Mesendoderm (in vitro differentiated cells): ENCODE results near the gene KCNQ1.
A peak's percentile ranks its signal among the peaks of the same experiment; 100 is the strongest.

ENCODE experiments used
- DNase-seq: peaks from one replicate; pipeline ENCODE4 v3.0.0; 2013
- H2AK5ac ChIP-seq: 2 replicates; pipeline ENCODE4 v1.6.1; 2013; ENCODE audit warnings: low read length, inconsistent platforms
- H2BK120ac ChIP-seq: 2 replicates; pipeline ENCODE4 v1.6.1; 2013; ENCODE audit warnings: low read depth, mild to moderate bottlenecking, low read length, moderate library complexity, mixed read lengths
- H2BK15ac ChIP-seq: replicated peaks from 2 replicates; pipeline ENCODE4 v1.6.1; 2013; ENCODE audit warnings: low read depth, mild to moderate bottlenecking, moderate library complexity
- H2BK5ac ChIP-seq: 2 replicates; pipeline ENCODE4 v1.6.1; 2013; ENCODE audit warnings: low read length, inconsistent platforms
- H3K18ac ChIP-seq: 2 replicates; pipeline ENCODE4 v1.6.1; 2013; ENCODE audit warnings: mild to moderate bottlenecking, low read length, mixed read lengths
- H3K23ac ChIP-seq: one replicate; pipeline ENCODE4 v1.6.1; 2013; ENCODE audit warnings: low read length
- H3K27ac ChIP-seq: 2 replicates; pipeline ENCODE4 v1.5.1; 2013; ENCODE audit warnings: low read depth, mild to moderate bottlenecking, inconsistent platforms, low read length, moderate library complexity
- H3K27me3 ChIP-seq: 2 replicates; pipeline ENCODE4 v1.6.1; 2013; ENCODE audit warnings: low read length, control low read depth, mild to moderate bottlenecking, inconsistent platforms; ENCODE audit not compliant: insufficient read depth, poor library complexity
- H3K36me3 ChIP-seq: 2 replicates; pipeline ENCODE4 v1.6.1; 2013; ENCODE audit warnings: low read length, inconsistent platforms; ENCODE audit not compliant: control insufficient read depth, insufficient read depth
- H3K4ac ChIP-seq: one replicate; pipeline ENCODE4 v1.6.1; 2013; ENCODE audit warnings: low read depth, mild to moderate bottlenecking, low read length, moderate library complexity
- H3K4me1 ChIP-seq: 2 replicates; pipeline ENCODE4 v1.6.1; 2013; ENCODE audit warnings: low read depth, low read length, inconsistent platforms; ENCODE audit not compliant: control insufficient read depth
- H3K4me2 ChIP-seq: 2 replicates; pipeline ENCODE4 v1.6.1; 2013; ENCODE audit warnings: low read length
- H3K4me3 ChIP-seq: 2 replicates; pipeline ENCODE4 v1.5.1; 2013; ENCODE audit warnings: mild to moderate bottlenecking, low read length
- H3K56ac ChIP-seq: one replicate; pipeline ENCODE4 v1.6.1; 2013; ENCODE audit warnings: low read length
- H3K79me1 ChIP-seq: 2 replicates; pipeline ENCODE4 v1.6.1; 2013; ENCODE audit warnings: low read length, inconsistent platforms
- H3K79me2 ChIP-seq: 2 replicates; pipeline ENCODE4 v1.6.1; 2013; ENCODE audit warnings: mild to moderate bottlenecking, low read length; ENCODE audit not compliant: control insufficient read depth, insufficient read depth
- H3K9ac ChIP-seq: 2 replicates; pipeline ENCODE4 v1.6.1; 2013; ENCODE audit warnings: low read length, inconsistent platforms
- H4K5ac ChIP-seq: one replicate; pipeline ENCODE4 v1.6.1; 2013; ENCODE audit warnings: low read length
- H4K8ac ChIP-seq: one replicate; pipeline ENCODE4 v1.6.1; 2013; ENCODE audit warnings: low read depth, mild to moderate bottlenecking, control low read depth, low read length, moderate library complexity
- WGBS: extraction: QIAGEN DNeasy Blood & Tissue Kit; methylation state at CpG from one replicate; pipeline ENCODE4 v1.1.7; 2013; ENCODE audit warnings: low lambda C conversion rate, missing lambda C conversion rate; ENCODE audit not compliant: insufficient coverage; ENCODE audit errors: extremely low coverage; 5-methylcytosine and 5-hydroxymethylcytosine counted together

The KCNQ1 gene

GRCh38 chr11:2892215-2892966 lies 447.6 kb downstream of the KCNQ1 start:
- Histone ChIP-seq H3K23ac (peak overlapping the region; percentile 90), H3K27ac (peak overlapping the region; percentile 68), H3K4me2 (peak overlapping the region; percentile 63), H3K4ac (peak overlapping the region; percentile 56), H4K8ac (no peak overlapping the region), H3K18ac (peak overlapping the region; percentile 41), H2BK5ac (peak overlapping the region; percentile 82), H4K5ac (no peak overlapping the region), H3K36me3 (no peaks in the 10 kb centered on the region), H2AK5ac (peak overlapping the region; percentile 18), H3K56ac (peak overlapping the region; percentile 98), H3K4me1 (peaks cover 6% of the 10 kb centered on the region), H3K79me1 (no peaks in the 10 kb centered on the region), H3K4me3 (peak overlapping the region; percentile 9), H3K9ac (peak overlapping the region; percentile 86), H3K79me2 (no peaks in the 10 kb centered on the region), H2BK120ac (no peak overlapping the region), H3K27me3 (no peaks in the 10 kb centered on the region), H2BK15ac (no peak overlapping the region)
- DNase-seq = peak; percentile 91
- WGBS = no CpG with 5 or more reads among the region's 34 CpGs

GRCh38 chr11:2892967-2893528 lies 448.2 kb downstream of the KCNQ1 start:
- no CpG with 5 or more reads among the region's 4 CpGs for WGBS
- H3K18ac ChIP-seq = no peak overlapping the region
- H3K23ac ChIP-seq = peak overlapping the region; percentile 90
- H2BK120ac ChIP-seq = no peak overlapping the region
- no peak overlapping the region for H4K8ac ChIP-seq
- no peak for DNase-seq
- H3K4me3 ChIP-seq = no peak overlapping the region
- peaks cover 6% of the 10 kb centered on the region for H3K4me1 ChIP-seq
- no peak overlapping the region for H4K5ac ChIP-seq
- peak overlapping the region; percentile 86 for H3K9ac ChIP-seq
- H3K79me1 ChIP-seq = no peaks in the 10 kb centered on the region
- peak overlapping the region; percentile 63 for H3K4me2 ChIP-seq
- H2BK5ac ChIP-seq = no peak overlapping the region
- H3K36me3 ChIP-seq = no peaks in the 10 kb centered on the region
- no peaks in the 10 kb centered on the region for H3K27me3 ChIP-seq
- no peak overlapping the region for H3K4ac ChIP-seq
- H2AK5ac ChIP-seq = peak overlapping the region; percentile 18
- H3K79me2 ChIP-seq = no peaks in the 10 kb centered on the region
- H3K56ac ChIP-seq = peak overlapping the region; percentile 98
- H2BK15ac ChIP-seq = no peak overlapping the region
- H3K27ac ChIP-seq = peak overlapping the region; percentile 65

GRCh38 chr11:2893935-2894334 lies 449.1 kb downstream of the KCNQ1 start:
- Histone ChIP-seq H3K4me2 (no peak overlapping the region), H3K79me2 (no peaks in the 10 kb centered on the region), H3K27me3 (no peaks in the 10 kb centered on the region), H2BK15ac (no peak overlapping the region), H3K79me1 (no peaks in the 10 kb centered on the region), H3K4ac (no peak overlapping the region), H3K4me1 (peaks cover 6% of the 10 kb centered on the region), H3K56ac (no peak overlapping the region), H2AK5ac (no peak overlapping the region), H2BK120ac (no peak overlapping the region), H4K5ac (no peak overlapping the region), H3K23ac (no peak overlapping the region), H3K18ac (no peak overlapping the region), H2BK5ac (no peak overlapping the region), H4K8ac (no peak overlapping the region), H3K36me3 (no peaks in the 10 kb centered on the region), H3K9ac (no peak overlapping the region), H3K4me3 (no peak overlapping the region), H3K27ac (no peak overlapping the region)
- no CpG with 5 or more reads among the region's 4 CpGs for WGBS
- no peak for DNase-seq

- no peak overlapping the region for H3K27ac ChIP-seq
- no peak overlapping the region for H2BK15ac ChIP-seq
- no peak overlapping the region for H3K56ac ChIP-seq
- no peak for DNase-seq
- H3K79me2 ChIP-seq = no peaks in the 10 kb centered on the region
- H4K8ac ChIP-seq = no peak overlapping the region
- H2AK5ac ChIP-seq = no peak overlapping the region
- H3K4me3 ChIP-seq = no peak overlapping the region
- no peak overlapping the region for H2BK5ac ChIP-seq
- H3K79me1 ChIP-seq = no peaks in the 10 kb centered on the region
- no peaks in the 10 kb centered on the region for H3K27me3 ChIP-seq
- WGBS = no CpG with 5 or more reads among the region's 9 CpGs
- no peak overlapping the region for H3K9ac ChIP-seq
- H3K23ac ChIP-seq = no peak overlapping the region
- no peak overlapping the region for H4K5ac ChIP-seq
- no peak overlapping the region for H3K18ac ChIP-seq
- no peaks in the 10 kb centered on the region for H3K36me3 ChIP-seq
- no peak overlapping the region for H3K4me2 ChIP-seq
- peaks cover 6% of the 10 kb centered on the region for H3K4me1 ChIP-seq
- no peak overlapping the region for H3K4ac ChIP-seq
- H2BK120ac ChIP-seq = no peak overlapping the region
Measured at GRCh38 chr11:2896047-2896446, 451.2 kb downstream of the KCNQ1 start.

- Histone ChIP-seq H3K36me3 (no peaks in the 10 kb centered on the region), H3K4me1 (no peaks in the 10 kb centered on the region), H3K18ac (no peak overlapping the region), H2BK5ac (no peak overlapping the region), H3K9ac (no peak overlapping the region), H3K23ac (no peak overlapping the region), H4K8ac (no peak overlapping the region), H3K27me3 (no peaks in the 10 kb centered on the region), H3K4me3 (no peak overlapping the region), H3K79me1 (no peaks in the 10 kb centered on the region), H3K79me2 (no peaks in the 10 kb centered on the region), H2AK5ac (no peak overlapping the region), H4K5ac (no peak overlapping the region), H3K4me2 (no peak overlapping the region), H2BK120ac (no peak overlapping the region), H2BK15ac (no peak overlapping the region), H3K27ac (no peak overlapping the region), H3K56ac (no peak overlapping the region), H3K4ac (no peak overlapping the region)
- DNase-seq = no peak
- WGBS = no CpG with 5 or more reads among the region's 6 CpGs
Measured at GRCh38 chr11:2897048-2897447, 452.2 kb downstream of the KCNQ1 start.
